ENCODE measurements around the gene WDR5B.
A peak's percentile ranks its signal among the peaks of the same experiment; 100 is the strongest.
"Not testable (repeated sequence)": the region's sequence is repeated elsewhere in the genome, so short reads cannot be mapped to it uniquely, and the experiment has no call there.

WDR5B gene

DNA sequence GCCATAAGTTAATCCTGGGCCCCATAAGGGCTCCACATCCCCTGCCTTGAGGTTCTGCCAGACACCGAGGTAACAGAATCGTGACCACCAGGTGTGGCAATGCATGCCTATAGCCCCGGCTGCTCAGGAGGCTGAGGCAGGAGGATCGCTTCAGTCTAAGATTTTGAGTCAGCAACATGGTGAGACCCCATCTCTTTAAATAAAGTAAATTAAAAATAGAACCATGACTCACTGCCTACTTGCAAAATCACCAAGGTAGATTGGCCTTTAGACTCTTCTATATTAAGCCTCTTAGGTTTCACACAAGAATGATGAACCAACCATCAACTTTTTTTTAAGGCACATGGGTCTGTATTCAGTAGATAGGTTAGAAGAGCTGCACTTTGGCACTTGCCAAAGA lies 9.7 kb downstream of the WDR5B start:
- no peak for DNase-seq

DNA sequence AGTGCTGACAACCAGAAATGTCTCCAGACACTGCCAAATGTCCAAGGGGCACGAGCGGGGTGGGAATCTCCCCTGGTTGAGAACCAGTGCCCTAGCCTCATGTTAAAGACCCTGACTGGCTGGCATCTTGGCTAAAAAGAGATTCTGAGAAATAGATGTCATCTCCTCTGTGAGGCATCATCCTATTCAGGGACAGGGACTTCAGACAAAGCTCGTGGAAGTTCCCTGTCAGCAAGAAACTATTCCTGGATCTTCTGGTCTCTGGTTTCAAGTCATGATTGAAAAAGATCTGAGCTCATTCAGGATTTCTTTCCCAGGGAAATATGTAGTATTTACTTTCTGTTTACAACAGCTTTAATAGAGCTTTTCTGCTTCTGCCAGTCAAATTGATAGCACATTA lies 10.8 kb downstream of the WDR5B start:
- DNase-seq = no peak

DNA sequence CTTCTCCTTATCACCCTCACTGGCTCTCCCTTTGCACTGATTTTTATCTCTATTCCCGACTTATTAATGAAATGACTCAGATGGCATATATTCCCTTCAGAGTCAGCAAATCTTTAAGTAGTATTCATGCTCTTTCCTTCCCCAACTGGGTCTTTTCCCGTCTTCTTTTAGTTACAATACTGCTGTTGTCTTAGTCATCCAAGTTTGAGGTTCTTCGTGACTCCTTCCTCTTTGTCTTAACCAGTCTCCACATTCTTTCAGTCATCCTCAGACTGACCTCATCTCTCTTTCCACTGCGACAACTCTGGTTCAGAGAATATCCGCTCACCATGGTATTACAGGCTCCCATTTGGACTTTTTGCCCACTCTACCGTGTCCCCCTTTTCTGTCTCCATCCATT lies 12.4 kb downstream of the WDR5B start:
- no peak for DNase-seq

GRCh38 chr3:122398920-122399319 lies 16.9 kb downstream of the WDR5B start:
- no peak for DNase-seq

DNA sequence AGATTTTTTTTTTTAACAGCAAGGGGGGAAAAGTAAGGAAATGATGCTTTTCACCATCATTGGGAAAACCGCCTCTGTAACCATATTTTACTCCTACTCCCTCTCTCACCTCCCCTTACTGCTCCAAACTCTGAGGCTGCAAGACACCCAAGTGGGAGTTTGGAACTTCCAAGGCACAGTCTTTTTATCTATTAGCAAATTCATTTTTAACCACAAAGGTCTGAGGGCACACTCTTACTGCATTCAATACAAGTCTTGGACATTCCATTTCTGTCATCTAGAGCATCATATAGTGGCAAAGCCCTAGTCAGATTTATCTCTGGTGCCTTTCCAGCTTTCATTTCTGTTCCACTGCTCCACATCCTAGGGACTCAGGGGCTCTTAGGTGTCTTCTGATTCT lies 18.7 kb downstream of the WDR5B start:
- DNase-seq = no peak

- DNase-seq = no peak
These were observed 19.4 kb downstream of the WDR5B start for GRCh38 chr3:122396511-122396910.

- DNase-seq = no peak
These were observed 20.3 kb downstream of the WDR5B start for GRCh38 chr3:122395582-122395981.

DNA sequence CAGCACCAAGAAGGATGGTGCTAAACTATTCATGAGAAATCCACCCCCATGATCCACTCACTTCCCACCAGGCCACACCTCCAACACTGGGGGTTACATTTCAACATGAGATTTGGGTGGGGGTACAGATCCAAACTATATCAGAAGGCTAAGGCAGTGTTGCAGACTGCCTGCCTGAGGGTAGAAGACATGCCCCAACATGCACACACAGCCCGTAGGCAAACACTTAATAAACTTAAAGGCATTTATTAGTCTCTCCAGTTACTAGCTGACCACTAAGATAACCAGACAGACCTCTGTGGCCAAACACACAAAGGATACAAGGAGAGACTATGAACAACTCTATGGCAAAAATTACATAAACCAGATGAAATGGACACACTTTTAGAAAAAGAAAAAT lies 21.7 kb downstream of the WDR5B start:
- DNase-seq = no peak

DNA sequence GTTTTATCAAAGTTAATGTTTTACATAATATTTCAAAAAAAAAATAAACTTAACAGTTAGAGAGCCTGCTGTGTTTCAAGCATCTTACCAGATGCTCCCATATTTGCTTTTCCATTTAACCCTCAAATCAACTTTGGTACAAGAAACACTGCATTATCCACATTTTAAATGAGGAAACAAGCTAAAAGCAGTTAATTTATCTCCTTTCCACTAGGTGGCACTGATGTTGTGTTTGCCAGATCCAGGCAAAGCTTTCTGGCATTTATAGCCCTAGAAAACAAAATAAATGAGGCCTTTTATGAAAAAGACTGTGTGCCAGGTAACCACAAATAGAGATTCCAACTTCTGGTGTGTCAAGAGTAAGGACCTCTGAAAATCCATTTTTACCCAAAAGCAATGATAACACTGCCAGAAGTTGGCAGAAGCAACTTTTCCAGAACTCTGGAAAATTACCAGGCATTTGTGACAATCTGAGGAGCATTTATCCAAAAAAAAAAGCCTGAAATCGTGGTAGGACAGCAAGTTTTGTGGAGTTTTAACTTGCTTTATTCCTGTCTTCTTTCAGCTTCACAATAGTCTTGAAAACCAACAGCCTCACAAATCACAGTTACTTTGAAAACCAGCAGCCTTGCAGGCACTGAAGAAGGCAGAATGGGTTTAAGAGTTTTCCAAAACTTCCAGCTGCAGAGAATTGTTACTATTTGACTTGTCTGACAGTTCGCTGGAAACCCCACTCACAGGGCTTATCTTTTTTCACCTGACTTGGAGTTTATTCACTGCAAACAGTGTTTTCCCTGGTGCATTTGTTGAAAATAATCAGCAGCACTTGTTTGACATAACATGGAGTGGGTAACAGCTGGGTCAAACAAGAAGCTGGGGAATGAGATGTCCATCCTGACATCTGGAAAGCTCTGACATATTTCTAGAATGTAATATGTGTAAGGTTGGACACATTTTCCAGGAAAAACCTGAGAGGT lies 22.7 kb downstream of the WDR5B start:
- peak; percentile 34 for DNase-seq

GRCh38 chr3:122391681-122392446 lies 24.0 kb downstream of the WDR5B start:
- DNase-seq = no peak

DNA sequence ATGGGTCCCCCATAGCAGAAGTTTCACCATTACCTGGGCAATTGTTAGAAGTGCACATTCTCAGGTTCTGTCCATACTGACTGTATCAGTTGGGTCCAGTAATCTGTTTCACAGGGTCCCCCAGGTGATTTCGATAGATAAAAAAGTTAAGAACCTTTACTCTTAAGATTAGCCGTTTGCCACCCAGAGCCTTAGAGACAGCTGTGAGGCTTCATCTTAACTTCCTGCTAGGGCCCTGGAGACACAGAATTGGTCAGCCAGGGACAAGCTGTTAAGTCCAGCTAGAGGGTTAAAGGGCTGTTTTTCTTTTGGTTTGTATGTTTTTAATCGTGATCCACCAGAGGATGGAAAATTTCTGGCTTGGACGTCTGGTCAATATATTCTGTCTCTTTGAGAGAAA lies 25.2 kb downstream of the WDR5B start:
- no peak for DNase-seq

DNA sequence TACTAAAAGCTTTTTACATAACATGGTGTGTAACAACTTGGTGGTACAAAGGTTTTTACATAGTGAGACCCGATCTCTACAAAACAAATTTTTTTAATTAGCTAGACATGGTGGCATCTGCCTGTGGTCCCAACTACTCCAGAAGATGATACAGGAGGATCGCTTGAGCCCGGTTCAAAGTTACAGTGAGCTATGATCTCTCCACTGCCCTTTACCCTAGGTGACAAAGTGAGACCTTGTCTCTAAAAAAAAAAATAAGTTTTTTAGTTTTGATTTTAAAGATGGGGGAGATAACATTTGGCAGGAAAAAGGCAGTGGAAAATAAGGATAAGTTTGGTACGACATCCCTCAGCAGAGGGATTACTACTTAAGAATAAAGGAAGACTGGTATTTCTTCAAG lies 26.0 kb downstream of the WDR5B start:
- DNase-seq = no peak

GRCh38 chr3:122389197-122389596 lies 26.7 kb downstream of the WDR5B start:
- DNase-seq = no peak

- no peak for DNase-seq
These were observed 28.2 kb downstream of the WDR5B start for GRCh38 chr3:122387709-122388108.

DNA sequence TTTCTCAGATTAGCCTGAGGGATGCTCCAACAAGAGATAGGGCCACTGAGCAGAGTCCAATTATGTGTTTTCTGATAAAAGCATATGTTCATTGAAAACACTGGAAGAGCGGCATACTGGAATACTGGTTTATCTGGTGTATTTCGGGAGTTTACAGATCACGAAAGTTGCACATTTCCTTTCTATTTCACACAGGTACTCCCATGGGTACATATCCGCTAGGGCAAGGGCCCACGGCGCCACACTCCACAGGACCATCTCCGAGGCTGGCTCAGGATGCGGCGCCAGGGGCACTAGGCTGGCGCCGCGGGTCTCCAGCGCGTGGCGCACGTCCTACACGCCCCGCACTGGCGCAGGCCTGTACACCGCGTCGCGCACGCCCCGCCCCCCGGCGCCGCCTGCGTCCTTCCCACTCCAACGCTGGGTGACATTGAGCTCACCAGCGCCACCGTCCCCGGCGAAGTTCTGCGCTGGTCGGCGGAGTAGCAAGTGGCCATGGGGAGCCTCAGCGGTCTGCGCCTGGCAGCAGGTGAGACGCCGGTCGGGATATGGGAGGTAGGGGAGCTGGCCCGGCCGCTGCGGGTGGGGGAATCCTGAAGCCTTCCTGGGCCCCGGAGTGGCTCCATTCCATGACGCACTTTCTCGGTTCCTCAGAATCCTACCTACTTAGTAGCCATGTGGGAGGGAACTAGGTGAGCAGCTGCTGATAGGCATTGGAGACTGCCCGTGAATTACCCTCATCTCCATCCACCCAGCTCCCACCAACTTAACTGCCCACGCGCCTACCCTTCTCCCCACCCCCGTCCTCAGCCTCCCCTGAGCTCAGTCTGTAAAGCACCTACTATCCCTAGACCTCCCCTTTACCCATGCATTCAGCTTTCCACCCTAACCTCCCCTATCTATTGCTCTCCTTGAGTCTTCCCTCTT lies 31.8 kb downstream of the WDR5B start, which contains the start of gene FAM162A:
TSS of gene FAM162A (plus strand) at position 412 of the 927 bp plus-strand sequence. CDS start at position 496, 84 bp downstream.
- peak; percentile 82 for DNase-seq

GRCh38 chr3:122382888-122383666 lies 32.8 kb downstream of the WDR5B start, which contains the start of gene MIX23:
Gene MIX23, minus strand, starts transcription at chr3:122383231. Its CDS starts 7 bp downstream, at chr3:122383224.
- peak; percentile 81 for DNase-seq

GRCh38 chr3:122377975-122378374 lies 37.9 kb downstream of the WDR5B start:
- DNase-seq = no peak

DNA sequence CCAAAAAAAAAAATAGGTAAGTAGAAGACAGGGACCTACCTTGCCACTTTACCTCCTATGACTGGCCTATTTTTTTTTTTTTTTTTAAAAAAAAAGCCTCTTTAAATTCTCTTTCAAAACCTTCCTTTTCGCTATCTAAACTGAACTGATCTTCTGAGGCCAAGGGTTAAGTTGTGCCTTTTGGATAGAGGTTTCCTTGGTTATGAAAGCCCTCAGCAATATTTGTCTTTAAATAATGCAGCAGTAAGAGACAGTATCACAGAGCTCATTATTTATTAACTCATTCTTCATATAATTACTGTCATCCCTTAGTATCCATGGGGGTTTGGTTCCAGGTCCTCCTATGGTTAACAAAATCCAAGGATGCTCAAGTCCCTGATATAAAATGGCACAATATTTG lies 41.8 kb downstream of the WDR5B start:
- no peak for DNase-seq

- no peak for DNase-seq
These were observed 49.5 kb downstream of the WDR5B start for GRCh38 chr3:122366379-122366749.

GRCh38 chr3:122365582-122366378 lies 50.1 kb downstream of the WDR5B start:
- not testable (repeated sequence) for DNase-seq

- no peak for DNase-seq
These were observed 50.8 kb downstream of the WDR5B start for GRCh38 chr3:122365073-122365472.

Measured in GF-D8 (cell line).